ENCODE results near the gene TSC22D1.
"Not testable (repeated sequence)": the region's sequence is repeated elsewhere in the genome, so short reads cannot be mapped to it uniquely, and the experiment has no call there.

TSC22D1 gene

DNA sequence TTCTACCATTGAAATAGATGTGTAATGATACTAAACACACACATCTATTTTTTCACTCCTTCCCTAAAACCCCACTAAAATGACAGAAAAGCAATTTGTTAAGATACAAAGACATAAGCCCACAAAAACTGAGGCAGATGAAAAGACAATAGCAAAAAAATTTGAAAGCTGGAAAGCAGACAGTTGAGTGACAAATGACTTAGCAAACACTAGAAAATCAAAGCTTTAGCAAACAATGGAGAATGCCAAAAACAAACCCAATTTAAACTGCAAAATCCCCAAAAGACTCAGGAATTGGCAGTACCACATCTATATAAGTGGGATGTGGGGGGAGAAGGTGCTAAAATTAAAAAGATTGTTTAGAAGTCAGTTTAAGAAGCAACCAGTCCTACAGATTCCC lies 9.5 kb downstream of the TSC22D1 start:
- DNase-seq = no peak

DNA sequence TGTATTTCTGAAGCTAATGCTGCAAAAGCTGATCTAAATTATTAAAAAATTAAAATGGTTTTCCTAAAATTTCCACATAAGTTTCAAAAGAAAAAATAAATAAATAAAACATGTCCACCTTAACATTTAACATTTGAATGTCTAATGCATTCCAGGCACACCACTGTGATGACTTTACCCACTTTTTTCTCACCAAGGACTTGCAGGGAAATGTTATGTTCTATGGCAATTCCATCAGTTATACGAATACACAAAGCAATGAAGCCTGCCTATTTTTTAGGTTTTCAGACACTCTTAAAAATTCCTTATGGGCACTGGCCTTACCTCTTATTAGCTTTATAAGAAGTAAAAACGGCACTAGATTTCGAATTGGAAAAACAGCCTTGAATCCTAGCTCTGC lies 10.2 kb downstream of the TSC22D1 start:
- no peak for DNase-seq

DNA sequence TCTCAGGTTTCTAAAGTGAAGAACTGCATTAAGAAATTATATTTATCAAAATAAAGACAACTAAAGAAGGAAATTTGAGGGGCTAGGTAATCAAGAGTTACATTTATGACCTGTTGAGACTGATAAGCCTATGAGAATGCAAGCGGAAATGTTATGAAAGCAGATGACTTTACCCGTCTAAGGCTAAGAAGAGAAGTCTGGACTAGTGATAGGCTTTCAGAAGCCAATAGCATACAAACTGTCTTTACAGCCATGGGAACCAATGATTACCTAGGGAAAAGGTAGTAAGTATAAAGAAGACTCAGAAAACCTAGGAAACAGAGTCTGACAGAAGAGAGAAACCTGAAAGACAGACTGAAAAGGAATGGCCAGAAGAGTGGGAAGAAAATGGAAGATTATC lies 11.2 kb downstream of the TSC22D1 start:
- DNase-seq = no peak

DNA sequence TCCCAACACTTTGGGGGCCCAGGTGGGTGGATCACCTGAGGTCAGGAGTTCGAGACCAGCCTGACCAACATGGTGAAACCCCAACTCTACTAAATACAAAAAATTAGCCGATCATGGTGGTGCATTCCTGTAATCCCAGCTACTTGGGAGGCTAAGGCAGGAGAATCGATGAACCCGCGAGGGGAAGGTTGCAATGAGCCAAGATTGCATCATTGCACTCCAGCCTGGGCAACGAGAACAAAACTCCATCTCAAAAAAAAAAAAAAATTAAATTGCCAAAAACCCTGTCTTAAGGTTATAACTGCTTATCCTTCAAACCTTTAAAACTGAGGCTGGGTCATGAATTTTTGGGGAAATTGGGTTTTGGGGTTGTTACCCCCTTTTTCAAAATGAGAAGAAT lies 13.3 kb downstream of the TSC22D1 start:
- DNase-seq = not testable (repeated sequence)

DNA sequence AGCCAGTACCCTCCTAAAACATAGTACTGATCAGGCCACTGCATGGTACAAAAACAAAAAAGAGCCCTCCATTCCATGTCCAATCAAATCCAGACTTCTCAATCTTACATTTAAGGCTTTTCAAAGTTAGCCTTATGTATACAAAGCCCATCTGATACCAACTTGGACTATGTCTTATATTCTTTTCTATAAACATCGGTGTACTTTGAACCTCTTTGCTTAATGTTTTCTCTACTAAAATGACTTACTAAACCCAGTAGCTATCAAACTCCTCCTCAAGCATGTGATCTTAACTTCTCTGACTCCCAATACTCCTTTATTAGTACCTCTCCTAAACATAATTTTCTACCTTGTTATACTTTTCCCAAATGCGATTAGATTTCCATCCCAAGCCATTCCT lies 14.8 kb downstream of the TSC22D1 start:
- no peak for DNase-seq

DNA sequence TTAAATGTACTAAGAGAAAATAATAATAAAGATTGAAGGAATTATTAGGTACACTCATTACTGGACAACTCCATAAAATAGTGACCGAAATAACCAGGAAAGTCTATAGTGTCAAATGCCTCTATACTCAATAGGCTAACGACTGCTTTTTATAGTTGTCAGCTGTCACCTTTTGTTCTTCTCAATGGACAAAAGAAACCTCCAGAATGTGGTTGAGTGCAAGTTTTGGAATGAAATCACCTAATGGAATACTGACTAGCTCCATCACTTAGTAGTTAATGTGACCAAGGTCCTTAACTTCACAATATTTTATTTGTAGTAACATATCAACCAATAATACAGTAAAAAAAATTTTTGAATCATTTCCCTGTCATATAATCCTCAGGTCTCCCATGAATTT lies 18.1 kb downstream of the TSC22D1 start:
- DNase-seq = no peak

DNA sequence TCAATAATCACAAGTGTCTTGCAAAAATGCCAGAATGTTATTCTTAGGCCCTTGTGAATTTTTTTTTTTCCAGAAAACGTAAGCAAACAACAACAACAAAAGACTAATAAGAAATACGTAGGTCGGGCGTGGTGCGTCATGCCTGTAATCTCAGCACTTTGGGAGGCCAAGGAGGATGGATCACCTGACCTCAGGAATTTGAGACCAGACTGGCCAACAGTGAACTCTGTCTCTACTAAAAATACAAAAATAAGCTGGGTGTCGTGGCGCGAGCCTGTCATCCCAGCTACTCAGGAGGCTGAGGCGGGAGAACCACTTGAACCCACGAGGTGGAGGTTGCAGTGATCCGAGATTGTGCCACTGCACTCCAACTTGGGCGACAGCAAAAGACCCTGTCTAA lies 20.9 kb downstream of the TSC22D1 start:
- no peak for DNase-seq

DNA sequence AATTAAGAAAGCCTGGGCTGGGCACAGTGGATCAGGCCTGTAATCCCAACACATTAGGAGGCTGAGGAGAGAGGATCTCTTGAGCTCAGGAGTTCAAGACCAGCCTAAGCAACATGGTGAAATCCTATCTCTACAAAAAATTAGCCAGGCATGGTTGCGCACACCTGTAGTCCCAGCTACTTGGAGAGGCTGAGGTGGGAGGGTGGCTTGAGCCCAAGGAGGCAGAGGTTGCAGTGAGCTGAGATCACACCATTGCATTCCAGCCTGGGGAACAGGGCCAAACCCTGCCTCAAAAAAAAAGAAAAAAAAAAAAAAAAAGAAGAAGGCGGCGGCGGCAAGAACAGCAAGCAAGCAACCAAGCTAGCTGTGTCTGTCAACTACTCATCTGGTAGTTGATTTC lies 26.7 kb downstream of the TSC22D1 start:
- no peak for DNase-seq

DNA sequence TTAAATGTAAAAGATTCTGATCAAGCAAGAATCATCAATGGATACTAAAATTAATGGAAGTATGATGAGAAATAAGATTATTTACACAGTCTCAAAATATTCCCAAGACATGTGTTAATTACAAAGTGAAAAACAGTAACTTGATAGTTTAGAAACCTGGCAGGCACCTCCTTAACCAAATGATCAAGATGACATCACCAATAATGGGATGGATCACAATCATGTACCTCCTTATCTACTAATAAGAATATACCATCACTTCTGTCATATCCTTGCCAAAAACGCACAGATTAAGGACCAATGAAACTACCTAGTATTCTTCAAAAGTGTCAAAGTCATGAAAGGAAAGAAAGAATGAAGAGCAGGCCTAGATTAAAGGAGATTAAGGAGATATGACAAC lies 30.0 kb downstream of the TSC22D1 start:
- no peak for DNase-seq

DNA sequence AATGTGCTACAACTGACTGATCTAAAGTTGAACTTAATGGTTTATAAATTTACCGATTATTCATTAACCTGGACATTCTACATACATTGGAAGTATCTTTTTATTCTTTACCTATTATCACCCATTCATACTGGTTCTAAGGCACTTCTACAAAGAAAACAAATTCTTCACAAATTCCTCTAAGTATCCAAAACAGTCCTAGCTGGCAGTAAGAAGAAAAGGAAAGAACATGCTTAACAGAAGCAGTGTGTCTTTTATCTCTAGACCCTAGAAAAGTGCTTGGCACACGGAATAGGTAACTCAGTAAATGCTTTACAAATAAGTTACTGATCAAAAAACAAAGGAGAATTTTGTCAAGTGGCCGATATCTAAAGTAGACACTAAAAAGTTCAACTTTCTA lies 32.8 kb downstream of the TSC22D1 start:
- no peak for DNase-seq

DNA sequence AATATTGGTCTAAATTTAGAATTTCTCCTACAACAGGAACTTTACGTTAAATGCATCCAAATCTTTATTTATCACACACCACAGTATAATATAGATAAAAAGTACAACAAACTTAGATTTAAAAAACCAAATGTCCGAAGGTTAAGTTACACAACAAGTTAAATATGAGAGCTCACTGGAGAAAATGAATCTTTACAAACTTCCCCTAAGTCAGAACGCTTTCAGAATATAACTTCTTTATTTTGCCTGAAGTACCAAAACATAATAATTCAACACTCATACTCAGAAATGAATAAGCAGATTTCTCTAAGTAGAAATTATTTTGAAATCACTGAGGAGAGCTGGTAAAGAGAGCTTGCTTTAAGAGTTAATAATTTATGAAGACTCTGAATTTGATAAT lies 33.8 kb downstream of the TSC22D1 start:
- no peak for DNase-seq

DNA sequence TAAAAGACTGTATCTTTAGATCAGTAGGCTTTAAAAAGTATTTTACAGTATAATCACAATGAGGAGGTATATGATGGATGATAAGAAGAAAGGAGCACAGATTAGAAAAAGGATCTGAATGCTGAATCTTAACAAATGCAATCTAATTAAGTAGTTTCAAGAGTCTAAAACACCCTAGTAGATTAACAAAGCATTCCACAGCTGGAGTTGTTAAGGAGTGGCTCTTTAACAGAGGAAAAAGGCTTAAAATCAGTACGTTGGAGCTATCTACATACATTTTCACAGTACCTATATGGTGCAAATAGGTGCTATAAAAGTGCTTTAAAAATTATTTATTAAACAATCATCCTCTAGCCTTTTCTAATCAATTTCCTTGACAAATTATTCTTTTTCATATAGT lies 34.5 kb downstream of the TSC22D1 start:
- DNase-seq = no peak

DNA sequence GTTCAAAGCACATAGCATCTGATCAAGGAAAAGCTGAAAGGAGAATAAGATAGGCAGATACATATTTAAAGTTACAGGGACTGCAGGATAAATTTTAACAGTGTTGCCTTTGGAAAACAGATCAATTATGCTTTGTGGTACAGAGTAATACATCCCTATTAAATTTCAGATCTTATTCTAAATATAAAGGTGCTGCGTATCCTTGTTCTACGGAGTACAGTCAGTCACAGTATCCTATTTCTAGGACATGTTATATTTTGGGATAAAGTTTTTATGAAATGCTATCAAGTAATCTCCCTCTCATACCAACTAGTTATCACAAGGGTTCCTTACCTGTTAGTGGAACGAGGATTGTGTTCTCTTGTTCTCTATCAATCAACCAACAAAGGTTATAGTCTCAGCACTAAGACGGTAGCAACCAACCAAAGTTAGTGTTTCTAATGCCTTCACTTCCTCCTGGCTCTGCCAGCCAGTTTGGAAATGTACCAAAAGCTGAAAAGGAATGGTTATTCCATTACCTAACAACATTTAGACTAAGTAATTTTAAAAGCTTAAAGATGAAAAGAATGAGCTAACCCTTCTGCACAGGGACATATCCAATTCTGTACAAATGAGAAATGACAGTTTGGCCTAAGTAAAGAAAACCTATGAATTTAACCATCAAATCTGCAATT lies 35.2 kb downstream of the TSC22D1 start:
- DNase-seq = no peak

DNA sequence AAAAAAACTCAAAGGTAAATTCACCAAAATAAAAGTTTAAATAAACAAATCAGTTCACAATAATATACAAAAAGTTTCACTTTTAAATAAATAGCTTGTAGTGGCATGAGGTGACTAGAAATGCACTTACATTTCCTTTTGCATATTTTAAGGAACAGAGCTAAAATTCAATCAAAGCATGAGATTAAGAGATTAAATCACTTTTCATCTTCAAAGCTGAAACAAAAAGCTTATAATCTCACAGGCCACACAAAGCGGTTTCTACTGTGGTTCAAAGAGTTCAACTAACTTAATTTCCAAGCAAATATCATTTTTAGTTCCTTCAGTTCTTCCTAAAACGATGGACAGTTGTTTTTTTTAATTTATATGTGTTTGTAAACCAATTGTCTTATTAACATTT lies 38.9 kb downstream of the TSC22D1 start:
- no peak for DNase-seq

DNA sequence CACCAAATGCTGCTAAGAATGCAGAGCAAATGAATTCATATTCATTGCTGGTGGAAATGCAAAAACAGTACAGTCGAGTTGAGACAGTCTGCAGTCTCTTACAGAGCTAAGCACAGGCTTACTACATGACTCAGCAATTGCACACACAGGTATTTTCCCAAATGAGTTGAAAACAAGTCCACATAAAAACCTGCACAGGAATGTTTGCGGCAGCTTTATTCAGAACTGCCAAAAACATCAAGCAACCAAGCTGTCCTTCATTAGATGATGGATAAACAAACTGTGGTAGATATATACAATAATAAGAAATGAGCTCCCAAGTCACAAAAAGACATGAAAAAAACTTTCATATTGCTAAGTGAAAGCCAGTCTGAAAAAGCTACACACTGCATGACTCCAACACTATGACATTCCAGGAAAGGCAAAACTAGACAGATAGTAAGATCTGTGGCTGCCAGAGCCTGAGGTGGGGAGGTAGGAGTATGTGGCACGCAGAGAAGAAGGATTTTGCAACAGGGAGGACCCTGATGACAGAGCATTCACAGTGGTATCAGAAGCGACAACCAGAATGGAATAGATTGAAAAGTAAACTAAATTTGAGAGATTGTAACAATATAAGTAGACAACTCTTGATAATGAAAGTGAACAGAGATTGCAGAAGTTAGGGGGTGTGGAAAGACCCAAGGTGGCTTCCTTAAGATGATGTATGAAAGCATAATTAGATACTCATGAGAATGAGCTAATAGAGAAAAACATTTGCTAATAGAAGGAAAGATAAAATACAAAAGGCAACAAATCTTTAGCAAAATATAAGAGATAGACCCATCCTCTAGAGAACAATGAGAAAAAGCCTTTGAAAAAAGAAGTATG lies 52.7 kb downstream of the TSC22D1 start:
- DNase-seq = no peak

DNA sequence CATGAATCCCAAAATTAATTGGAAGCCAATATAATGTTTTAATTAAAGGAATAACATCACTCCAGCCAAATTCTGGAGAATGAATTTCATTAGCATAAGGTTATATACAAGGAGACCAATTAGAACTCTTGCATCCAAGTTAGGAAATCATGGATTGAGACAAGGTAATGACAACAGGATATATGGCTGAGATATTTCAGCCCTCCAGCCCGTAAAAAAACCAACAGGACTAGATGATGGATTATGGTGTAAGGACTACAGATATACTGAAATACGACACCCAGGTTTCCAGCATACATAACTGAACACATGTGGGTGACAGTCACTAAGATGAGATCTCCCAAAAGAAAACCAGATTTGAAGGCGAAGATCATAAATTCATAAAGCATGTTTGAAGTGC lies 56.5 kb downstream of the TSC22D1 start:
- DNase-seq = no peak

DNA sequence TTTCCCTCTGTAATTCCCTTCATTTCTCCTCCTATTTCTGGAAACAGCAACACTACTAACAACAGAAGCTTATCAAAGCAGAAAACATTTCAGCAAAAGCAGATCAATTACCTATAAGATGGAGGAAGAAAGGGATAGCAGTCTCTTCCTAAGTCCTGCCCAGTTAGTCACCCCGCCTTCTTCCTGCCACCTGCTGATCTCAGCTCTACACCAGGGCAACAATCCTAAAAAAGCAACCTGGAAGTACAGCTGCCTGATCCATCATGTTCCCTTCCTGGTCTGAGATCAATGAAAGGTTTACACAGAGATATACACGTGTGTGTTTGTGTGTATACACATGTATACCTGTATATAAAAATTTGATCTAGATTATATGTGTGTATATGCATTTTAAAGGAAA lies 59.4 kb downstream of the TSC22D1 start:
- DNase-seq = no peak

DNA sequence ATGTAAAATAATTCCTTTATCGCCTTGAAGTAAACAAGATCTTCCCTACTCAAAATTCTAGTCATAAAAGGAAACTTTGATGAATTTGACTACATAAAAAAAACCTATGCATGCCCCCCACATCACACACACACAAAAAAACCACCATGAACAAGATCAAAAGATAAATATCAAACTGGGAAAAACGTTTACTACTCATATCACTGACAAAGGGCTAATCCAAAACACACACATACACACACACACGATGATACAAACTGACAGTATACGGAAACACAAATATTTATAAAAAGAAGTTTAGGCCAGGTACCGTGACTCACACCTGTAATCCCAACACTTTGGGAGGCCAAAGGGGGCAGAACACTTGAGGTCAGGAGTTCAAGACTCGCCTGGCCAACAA lies 61.9 kb downstream of the TSC22D1 start:
- DNase-seq = no peak

DNA sequence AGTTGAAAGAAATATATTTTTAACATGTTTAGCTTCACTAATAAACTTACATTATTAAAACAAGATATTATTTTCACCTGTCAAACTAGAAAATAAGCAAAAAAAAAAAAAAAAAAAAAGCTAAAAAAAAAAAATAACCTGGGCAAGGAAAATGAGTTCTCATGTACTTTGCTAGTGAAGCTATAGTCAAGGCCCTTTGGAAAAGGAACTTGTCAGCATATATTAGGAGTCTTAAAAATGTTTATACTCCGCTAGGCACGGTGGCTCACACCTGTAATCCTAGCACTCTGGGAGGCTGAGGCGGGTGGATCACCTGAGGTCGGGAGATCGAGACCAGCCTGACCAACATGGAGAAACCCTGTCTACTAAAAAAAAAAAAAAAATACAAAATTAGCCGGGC lies 66.3 kb downstream of the TSC22D1 start:
- not testable (repeated sequence) for DNase-seq

DNA sequence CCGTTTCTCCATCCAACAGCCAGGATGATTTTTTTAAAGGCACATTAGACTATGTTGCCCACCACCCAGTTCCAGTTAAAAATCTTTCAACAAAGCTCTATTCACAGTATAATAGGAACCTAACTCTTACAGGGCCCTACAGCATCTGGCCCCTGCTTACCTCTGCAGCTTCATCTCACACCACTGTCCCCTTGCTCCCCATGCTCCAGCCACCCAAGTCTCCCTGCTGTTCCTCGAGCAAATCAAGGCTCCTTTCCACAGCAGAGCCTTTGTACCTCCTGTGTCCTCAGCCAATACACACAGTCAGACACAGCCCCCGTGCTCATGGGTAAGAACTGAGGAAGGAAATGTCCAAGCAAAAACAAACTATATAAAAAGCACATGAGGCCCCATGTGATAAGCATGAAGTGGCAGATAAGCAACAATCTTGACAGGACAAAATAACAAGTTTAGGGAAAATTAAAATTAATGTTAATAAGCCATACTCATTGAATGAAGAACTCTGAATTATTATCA lies 67.5 kb downstream of the TSC22D1 start:
- no peak for DNase-seq

DNA sequence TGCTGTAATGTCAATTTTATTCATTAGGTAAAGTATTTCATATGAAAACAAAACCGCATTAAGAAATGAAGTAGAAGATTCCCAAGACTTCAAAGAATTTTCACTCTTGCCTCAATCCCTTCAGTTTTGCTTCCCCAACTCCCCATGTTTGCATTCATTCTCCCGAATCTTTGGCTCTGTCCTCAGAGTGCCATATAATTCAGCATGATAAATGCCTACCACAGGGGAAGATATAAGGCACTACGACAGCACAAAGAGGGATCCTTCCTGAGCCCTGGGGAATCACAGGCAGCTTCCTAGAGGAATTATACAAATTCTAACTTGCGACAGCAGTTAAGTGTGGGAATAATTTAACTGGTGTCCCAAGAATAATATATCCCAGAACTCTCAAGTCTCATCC lies 68.5 kb downstream of the TSC22D1 start:
- DNase-seq = no peak

DNA sequence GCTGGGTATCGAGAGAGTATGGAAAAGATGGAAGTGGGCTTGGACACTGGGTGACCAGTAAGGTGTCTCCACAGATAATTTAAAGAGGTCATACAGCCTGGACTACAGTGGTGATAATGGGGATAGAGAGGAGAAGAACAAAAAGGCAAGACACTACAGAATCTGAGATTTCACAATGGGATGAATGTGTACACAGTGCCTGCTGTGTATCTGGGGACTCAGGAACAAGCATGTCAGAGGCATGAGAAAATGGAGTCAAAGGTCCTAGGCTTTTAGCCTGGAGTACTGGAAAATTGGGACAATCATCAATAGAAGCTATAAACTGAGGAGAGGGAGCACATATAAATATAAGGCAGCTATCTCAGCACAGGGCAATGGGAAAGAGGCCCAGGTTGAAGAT lies 69.4 kb downstream of the TSC22D1 start:
- no peak for DNase-seq

DNA sequence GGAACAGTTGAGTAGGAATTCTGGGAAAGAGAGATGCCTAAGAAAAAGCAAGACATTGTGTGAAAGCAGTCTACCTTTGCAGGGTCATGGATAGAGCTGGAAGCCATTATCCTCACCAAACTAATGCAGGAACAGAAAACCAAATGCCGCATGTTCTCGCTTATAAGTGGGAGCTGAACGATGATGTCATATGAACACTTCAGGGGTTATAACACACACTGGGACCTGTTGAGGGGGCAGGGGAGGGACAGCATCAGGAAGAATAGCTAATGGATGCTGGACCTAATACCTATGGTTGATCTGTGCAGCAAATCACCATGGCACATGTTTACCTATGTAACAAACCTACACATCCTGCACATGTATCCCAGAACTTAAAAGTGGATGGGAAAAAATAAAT lies 69.9 kb downstream of the TSC22D1 start:
- no peak for DNase-seq

DNA sequence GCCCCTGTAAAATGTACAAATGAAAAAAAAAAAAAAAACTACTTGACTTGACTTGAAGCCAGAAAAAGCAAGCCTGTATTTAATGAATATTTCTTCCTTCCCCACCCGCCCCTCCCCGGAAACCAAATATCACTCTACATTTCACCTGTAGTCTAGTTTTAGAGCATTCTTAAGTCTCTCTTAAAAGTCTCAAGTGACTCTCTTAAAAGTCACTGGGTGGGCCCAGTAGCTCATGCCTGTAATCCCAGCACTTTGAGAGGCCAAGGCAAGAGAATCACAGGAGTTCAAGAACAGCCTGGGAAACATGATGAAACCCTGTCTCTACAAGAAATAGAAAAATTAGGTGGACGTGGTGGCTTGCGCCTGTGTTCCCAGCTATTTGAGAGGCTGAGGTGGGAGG lies 72.0 kb downstream of the TSC22D1 start:
- DNase-seq = peak; percentile 36

DNA sequence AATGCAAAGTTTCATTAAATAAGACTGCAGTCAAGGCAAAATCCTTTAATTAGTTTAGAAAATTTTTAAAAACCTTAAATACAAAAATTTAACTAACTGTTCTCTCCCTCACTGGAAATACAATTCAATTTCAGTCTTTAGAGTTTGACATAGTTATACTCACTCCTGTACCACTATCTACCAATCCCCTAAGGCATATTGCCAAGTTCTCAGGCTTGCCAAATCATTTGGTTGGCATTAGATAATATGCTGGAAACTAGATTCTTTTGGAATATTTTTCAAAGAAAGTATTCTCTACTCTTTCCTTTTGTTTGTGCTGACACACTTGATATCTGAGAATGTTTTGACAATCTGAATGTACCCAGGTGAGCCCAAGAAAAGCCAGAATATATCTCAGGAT lies 77.2 kb downstream of the TSC22D1 start:
- DNase-seq = no peak

Data from DMS79 (cell line).